ENCODE measurements around the gene SGCA.

Gene SGCA

GRCh38 chr17:50134206-50135110, 31.3 kb upstream of the SGCA start:
- no peak for DNase-seq (ENCODE audit: low read depth)

GRCh38 chr17:50135316-50136095, 30.3 kb upstream of the SGCA start:
- DNase-seq (ENCODE audit: low read depth), result no peak

- no peak for DNase-seq (ENCODE audit: low read depth)
Observed at GRCh38 chr17:50136096-50136687, 29.6 kb upstream of the SGCA start.

GRCh38 chr17:50137042-50137441, 28.8 kb upstream of the SGCA start:
- DNase-seq (ENCODE audit: low read depth), result no peak

- DNase-seq (ENCODE audit: low read depth), result no peak
Observed at GRCh38 chr17:50139185-50139783, 26.5 kb upstream of the SGCA start.

GRCh38 chr17:50139950-50140885, 25.6 kb upstream of the SGCA start:
- DNase-seq (ENCODE audit: low read depth), result peak; percentile 74

- no peak for DNase-seq (ENCODE audit: low read depth)
Observed at GRCh38 chr17:50141026-50141744, 24.6 kb upstream of the SGCA start.

- DNase-seq (ENCODE audit: low read depth), result no peak
Observed at GRCh38 chr17:50141745-50142110, 24.1 kb upstream of the SGCA start.

GRCh38 chr17:50143461-50144176, 22.2 kb upstream of the SGCA start:
- DNase-seq (ENCODE audit: low read depth), result no peak

GRCh38 chr17:50144355-50144754, 21.4 kb upstream of the SGCA start:
- DNase-seq (ENCODE audit: low read depth), result no peak

GRCh38 chr17:50144845-50145531, 20.8 kb upstream of the SGCA start:
- DNase-seq (ENCODE audit: low read depth), result no peak

- no peak for DNase-seq (ENCODE audit: low read depth)
Observed at GRCh38 chr17:50145532-50146229, 20.1 kb upstream of the SGCA start.

- DNase-seq (ENCODE audit: low read depth), result no peak
Observed at GRCh38 chr17:50146230-50146926, 19.4 kb upstream of the SGCA start.

- DNase-seq (ENCODE audit: low read depth), result no peak
Observed at GRCh38 chr17:50146927-50147665, 18.7 kb upstream of the SGCA start.

- DNase-seq (ENCODE audit: low read depth), result no peak
Observed at GRCh38 chr17:50147841-50148225, 18.0 kb upstream of the SGCA start.

GRCh38 chr17:50148226-50149090, 17.3 kb upstream of the SGCA start:
- DNase-seq (ENCODE audit: low read depth), result peak; percentile 55

- no peak for DNase-seq (ENCODE audit: low read depth)
Observed at GRCh38 chr17:50149091-50149416, 16.8 kb upstream of the SGCA start.
